ENCODE measurements around the gene PRXL2A.

PRXL2A gene

DNA sequence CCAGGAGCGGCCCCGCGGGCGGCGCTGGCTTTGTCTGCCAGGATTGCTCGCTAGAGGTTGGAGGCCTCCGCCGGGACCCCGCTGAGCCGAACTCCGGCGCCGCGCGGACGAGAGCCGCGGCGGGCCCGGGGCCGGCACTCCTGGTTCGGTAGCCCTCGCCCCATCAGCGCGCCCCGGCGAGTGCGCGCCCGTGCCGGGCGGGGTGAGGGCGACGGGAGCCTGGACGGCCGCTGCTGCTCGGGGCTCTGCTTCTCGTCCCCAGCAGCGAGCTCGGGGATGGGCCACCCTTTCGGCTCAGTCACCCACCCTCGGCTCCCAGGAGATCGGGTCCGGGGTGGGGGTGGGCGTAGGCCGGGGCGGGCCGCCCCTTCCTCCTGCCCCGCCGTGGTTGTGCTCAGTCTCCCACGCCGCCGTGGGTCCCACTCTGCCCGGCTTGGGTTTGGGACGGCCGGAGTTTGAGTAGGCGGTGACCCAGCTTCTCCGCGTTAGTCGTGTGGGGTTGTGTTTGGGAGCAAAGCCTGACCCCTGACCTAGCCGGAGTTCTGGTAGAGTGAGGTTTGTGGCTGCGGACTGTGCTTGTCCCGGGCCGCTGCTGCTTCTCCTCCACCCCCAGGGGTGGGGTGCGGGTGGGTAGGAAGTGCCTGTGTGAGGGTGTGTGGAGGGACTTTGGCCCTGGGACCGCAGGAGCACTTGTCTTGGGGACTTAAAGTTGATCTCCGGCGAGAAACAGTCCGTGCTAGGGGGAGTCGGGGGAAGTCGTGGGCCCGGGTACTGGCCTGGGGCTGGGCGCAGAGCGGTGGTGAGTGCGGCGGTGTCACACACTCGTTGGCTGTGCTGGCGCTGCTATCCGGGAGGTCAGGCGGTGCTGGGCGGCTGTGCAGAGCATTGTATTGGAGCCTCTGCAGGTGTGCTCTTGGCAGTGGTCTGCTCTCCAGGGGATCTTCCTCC lies 46.4 kb downstream of the PRXL2A start:
- no peak for TF ChIP-seq ZNF565 (CRISPR knock-in tag; conservative IDR thresholded peaks at IDR 0.05; ENCODE audit: low read depth)
- TF ChIP-seq, protein P1, sequence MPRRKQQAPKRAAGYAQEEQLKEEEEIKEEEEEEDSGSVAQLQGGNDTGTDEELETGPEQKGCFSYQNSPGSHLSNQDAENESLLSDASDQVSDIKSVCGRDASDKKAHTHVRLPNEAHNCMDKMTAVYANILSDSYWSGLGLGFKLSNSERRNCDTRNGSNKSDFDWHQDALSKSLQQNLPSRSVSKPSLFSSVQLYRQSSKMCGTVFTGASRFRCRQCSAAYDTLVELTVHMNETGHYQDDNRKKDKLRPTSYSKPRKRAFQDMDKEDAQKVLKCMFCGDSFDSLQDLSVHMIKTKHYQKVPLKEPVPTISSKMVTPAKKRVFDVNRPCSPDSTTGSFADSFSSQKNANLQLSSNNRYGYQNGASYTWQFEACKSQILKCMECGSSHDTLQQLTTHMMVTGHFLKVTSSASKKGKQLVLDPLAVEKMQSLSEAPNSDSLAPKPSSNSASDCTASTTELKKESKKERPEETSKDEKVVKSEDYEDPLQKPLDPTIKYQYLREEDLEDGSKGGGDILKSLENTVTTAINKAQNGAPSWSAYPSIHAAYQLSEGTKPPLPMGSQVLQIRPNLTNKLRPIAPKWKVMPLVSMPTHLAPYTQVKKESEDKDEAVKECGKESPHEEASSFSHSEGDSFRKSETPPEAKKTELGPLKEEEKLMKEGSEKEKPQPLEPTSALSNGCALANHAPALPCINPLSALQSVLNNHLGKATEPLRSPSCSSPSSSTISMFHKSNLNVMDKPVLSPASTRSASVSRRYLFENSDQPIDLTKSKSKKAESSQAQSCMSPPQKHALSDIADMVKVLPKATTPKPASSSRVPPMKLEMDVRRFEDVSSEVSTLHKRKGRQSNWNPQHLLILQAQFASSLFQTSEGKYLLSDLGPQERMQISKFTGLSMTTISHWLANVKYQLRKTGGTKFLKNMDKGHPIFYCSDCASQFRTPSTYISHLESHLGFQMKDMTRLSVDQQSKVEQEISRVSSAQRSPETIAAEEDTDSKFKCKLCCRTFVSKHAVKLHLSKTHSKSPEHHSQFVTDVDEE (CRISPR knock-in tag; IDR thresholded peaks at IDR 0.05), result 0 out of 2 replicates have a peak, but pooled peaks have one; percentile 24
- ATAC-seq, result peak; percentile 48

DNA sequence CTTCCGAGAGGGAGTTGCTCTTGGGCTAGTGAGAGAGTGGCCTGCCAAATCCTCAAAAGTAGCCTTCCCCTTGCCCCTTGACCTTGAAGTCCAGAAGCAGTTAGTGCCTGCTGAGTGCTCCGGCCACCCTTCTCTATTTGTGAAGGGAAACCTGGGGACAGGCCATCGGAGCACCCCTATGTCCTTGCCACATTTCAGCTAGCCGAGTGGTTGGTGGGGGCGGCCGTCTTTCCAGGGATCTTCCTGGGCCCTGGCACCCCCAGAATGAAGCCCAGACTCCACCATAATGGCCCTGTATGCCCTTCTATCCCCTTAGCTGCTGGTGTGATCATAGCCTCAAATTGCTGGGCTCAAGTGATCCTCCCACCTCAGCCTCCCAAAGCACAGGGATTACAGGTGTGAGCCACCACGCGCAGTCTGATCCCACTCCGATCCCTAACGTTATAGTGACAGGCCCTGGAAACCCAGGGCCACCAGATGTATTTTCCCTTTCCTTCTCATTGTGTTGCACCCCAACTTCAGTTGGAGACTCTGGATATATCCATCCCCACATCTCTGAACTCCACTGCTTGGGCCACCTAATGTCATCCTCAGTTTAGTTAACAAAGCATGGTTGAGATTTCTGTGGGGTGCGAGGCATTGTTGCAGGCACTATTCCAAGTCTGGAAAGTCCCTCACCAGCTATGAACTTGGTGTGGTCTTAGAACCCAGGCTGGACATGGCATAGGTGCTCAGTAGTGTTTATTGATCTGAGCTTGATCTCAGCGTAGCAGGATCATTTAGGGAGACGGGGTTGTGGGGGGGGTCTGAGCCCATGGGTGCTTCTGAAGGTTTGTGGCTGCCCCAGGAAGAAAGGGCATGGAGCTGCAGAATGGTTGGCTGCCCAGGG lies 47.4 kb downstream of the PRXL2A start:
- ATAC-seq, result no peak
- no peak for TF ChIP-seq ZC3H10 (CRISPR knock-in tag; IDR thresholded peaks at IDR 0.05)
- no peak for TF ChIP-seq ZNF8 (CRISPR knock-in tag; IDR thresholded peaks at IDR 0.05)
- no peak for TF ChIP-seq ISL1 (CRISPR knock-in tag; IDR thresholded peaks at IDR 0.05)
- no peak for TF ChIP-seq ZNF565 (CRISPR knock-in tag; conservative IDR thresholded peaks at IDR 0.05; ENCODE audit: low read depth)
- TF ChIP-seq, protein P2, sequence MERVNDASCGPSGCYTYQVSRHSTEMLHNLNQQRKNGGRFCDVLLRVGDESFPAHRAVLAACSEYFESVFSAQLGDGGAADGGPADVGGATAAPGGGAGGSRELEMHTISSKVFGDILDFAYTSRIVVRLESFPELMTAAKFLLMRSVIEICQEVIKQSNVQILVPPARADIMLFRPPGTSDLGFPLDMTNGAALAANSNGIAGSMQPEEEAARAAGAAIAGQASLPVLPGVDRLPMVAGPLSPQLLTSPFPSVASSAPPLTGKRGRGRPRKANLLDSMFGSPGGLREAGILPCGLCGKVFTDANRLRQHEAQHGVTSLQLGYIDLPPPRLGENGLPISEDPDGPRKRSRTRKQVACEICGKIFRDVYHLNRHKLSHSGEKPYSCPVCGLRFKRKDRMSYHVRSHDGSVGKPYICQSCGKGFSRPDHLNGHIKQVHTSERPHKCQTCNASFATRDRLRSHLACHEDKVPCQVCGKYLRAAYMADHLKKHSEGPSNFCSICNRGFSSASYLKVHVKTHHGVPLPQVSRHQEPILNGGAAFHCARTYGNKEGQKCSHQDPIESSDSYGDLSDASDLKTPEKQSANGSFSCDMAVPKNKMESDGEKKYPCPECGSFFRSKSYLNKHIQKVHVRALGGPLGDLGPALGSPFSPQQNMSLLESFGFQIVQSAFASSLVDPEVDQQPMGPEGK (CRISPR knock-in tag; IDR thresholded peaks at IDR 0.05; ENCODE audit: borderline replicate concordance), result no peak
- TF ChIP-seq, protein P1 (CRISPR knock-in tag; IDR thresholded peaks at IDR 0.05), result no peak
- no peak for TF ChIP-seq ZFP3 (CRISPR knock-in tag; IDR thresholded peaks at IDR 0.05)

DNA sequence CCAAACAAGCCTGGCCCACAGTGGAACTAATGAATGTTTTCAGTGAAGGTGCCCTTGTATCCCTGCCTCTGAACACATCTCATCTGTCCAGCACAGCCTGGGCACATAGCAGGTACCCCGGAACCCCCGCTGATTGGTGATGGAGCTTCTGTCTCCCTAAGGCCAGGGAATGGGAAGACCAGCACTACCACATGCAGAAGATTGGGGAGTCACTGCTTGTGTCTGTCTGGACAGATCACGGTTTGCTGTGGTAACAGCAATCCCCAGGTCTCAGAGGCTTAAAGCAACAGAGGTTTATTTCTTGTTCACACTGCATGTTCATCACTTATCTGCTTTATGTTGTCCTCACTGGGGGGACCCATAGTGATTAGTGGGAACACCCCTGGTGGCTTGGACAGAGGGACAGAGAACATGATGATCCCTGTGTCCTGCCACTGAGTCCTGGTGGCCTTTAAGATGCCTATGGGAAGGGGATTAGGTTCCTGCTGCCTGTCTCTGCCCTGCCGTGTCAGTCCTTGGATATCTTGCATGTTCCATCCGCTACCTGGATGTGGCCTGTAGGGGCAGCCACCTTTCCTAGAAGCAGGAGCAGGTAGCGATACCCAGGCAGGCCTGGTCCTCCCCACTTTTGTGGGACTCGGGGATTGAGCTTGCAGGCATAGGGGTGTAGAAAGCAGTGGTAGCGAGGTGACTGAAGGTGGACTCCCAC lies 49.4 kb downstream of the PRXL2A start:
- ATAC-seq, result no peak
- TF ChIP-seq RARB (CRISPR knock-in tag; IDR thresholded peaks at IDR 0.05) (no peak), POU6F1 (CRISPR knock-in tag; IDR thresholded peaks at IDR 0.05; ENCODE audit: borderline replicate concordance, low read depth) (no peak), CSDC2 (CRISPR knock-in tag; IDR thresholded peaks at IDR 0.05) (no peak), ARNTL (CRISPR knock-in tag; IDR thresholded peaks at IDR 0.05; ENCODE audit: borderline replicate concordance, low read depth) (no peak), GLIS3 (CRISPR knock-in tag; IDR thresholded peaks at IDR 0.05) (no peak), ZNF70 (CRISPR knock-in tag; IDR thresholded peaks at IDR 0.05) (no peak), ESRRG (CRISPR knock-in tag; IDR thresholded peaks at IDR 0.05) (no peak), TOX (CRISPR knock-in tag; IDR thresholded peaks at IDR 0.05; ENCODE audit: borderline replicate concordance) (no peak), ZC3H10 (CRISPR knock-in tag; IDR thresholded peaks at IDR 0.05) (no peak), SNAI2 (CRISPR knock-in tag; IDR thresholded peaks at IDR 0.05) (no peak), TCF4 (CRISPR knock-in tag; IDR thresholded peaks at IDR 0.05; ENCODE audit: borderline replicate concordance) (no peak)
- TF ChIP-seq, protein P1 (CRISPR knock-in tag; IDR thresholded peaks at IDR 0.05), result no peak
- TF ChIP-seq, protein P2 (CRISPR knock-in tag; IDR thresholded peaks at IDR 0.05; ENCODE audit: borderline replicate concordance), result no peak
